Left renal pelvis (tissue), 4 donors: ENCODE measurements around the gene TTC38. TPM values are rescaled to one million over a fixed set of nuclear protein-coding genes. Genes with fewer than 3 reads are reported as not detected.
A peak's percentile ranks its signal among the peaks of the same experiment; 100 is the strongest.

Experiments
- DNase-seq, 4 donors: peaks; one replicate each; pipeline ENCODE4 v3.0.0-alpha.2; 2013; ENCODE audit warnings: low read depth in 4 of 4, low spot score in 3 of 4
- polyA plus RNA-seq, 4 donors: library from polyadenylated mRNA; unstranded; fragments of 120-200 nt; gene quantifications; one replicate each; pipeline ENCODE4 v1.2.1, GENCODE V29; 2013; ENCODE audit not compliant: insufficient read length in 4 of 4

The TTC38 gene
- polyA plus RNA-seq, 4 donors: 26.1 to 62.7 (median 47.4) TPM

GRCh38 chr22:46323162-46323561 is 55.4 kb downstream of the TTC38 start:
- no peak for DNase-seq

- DNase-seq: no peak
Observed at GRCh38 chr22:46326066-46326680, 58.4 kb downstream of the TTC38 start.

- no peak for DNase-seq
Observed at GRCh38 chr22:46327691-46328465, 60.1 kb downstream of the TTC38 start.

GRCh38 chr22:46328797-46329196 is 61.0 kb downstream of the TTC38 start:
- DNase-seq: no peak

GRCh38 chr22:46329616-46330015 is 61.8 kb downstream of the TTC38 start:
- DNase-seq: no peak

GRCh38 chr22:46330426-46330825 is 62.6 kb downstream of the TTC38 start:
- no peak for DNase-seq

- DNase-seq: no peak
Observed at GRCh38 chr22:46331496-46331895, 63.7 kb downstream of the TTC38 start.

- DNase-seq: peak; percentile 64 to 72 (median 68)
Observed at GRCh38 chr22:46335201-46336118, 67.7 kb downstream of the TTC38 start, which contains the start of gene TRMU. Gene TRMU, plus strand, starts transcription at chr22:46335714. Its CDS starts 51 bp downstream, at chr22:46335765.

- DNase-seq: no peak
Observed at GRCh38 chr22:46336119-46337078, 68.6 kb downstream of the TTC38 start.

- DNase-seq: no peak
Observed at GRCh38 chr22:46337870-46338269, 70.1 kb downstream of the TTC38 start.

GRCh38 chr22:46338636-46339035 is 70.8 kb downstream of the TTC38 start:
- DNase-seq: no peak

- DNase-seq: no peak
Observed at GRCh38 chr22:46339956-46340355, 72.1 kb downstream of the TTC38 start.

- DNase-seq: no peak
Observed at GRCh38 chr22:46340676-46341075, 72.9 kb downstream of the TTC38 start.

Other genes starting within 250 kb of the TTC38 start
- 10 to 100 TPM; 10.0 to 30.0 (median 24.5) TPM for gene PPARA, start 117.5 kb upstream of the TTC38 start, polyA plus RNA-seq
- gene CDPF1, start 17.7 kb upstream of the TTC38 start, polyA plus RNA-seq: 10 to 100 TPM; 11.3 to 16.9 (median 14.2) TPM
- under 1 TPM; 0.20 to 0.52 (median 0.35) TPM for gene PKDREJ, start 4.7 kb upstream of the TTC38 start, polyA plus RNA-seq
- gene GTSE1, start 28.9 kb downstream of the TTC38 start, polyA plus RNA-seq: 10 to 100 TPM; 13.3 to 20.0 (median 15.6) TPM
- gene TRMU, start 67.7 kb downstream of the TTC38 start, polyA plus RNA-seq: 10 to 100 TPM; 30.3 to 64.4 (median 53.3) TPM